Adrenal gland (tissue), 5 donors: Measurements from ENCODE around the gene NT5DC3.

Experiments used
- CTCF ChIP-seq, 6 experiments: fragments of 450-650 bp in 4 of 6; fragments of 200-600 bp in 2 of 6; sonication (generic) in 1 of 6; IDR thresholded peaks; 1 replicate in 5 of 6; 2 replicates in 1 of 6; pipeline versions ENCODE4 v1.5.1 to v1.8.0; 2016 to 2021; ENCODE audit warnings: antibody characterized with exemption in 6 of 6, mild to moderate bottlenecking in 2 of 6, moderate library complexity in 1 of 6
- POLR2A ChIP-seq, 2 donors: fragments of 450-650 bp; IDR thresholded peaks; one replicate each; pipeline ENCODE4 v1.6.1; 2017; ENCODE audit warnings: antibody characterized with exemption in 2 of 2, mild to moderate bottlenecking in 2 of 2, moderate library complexity in 1 of 2
- donor health status: DM: no; HTN: no; CAD: no.

DNA sequence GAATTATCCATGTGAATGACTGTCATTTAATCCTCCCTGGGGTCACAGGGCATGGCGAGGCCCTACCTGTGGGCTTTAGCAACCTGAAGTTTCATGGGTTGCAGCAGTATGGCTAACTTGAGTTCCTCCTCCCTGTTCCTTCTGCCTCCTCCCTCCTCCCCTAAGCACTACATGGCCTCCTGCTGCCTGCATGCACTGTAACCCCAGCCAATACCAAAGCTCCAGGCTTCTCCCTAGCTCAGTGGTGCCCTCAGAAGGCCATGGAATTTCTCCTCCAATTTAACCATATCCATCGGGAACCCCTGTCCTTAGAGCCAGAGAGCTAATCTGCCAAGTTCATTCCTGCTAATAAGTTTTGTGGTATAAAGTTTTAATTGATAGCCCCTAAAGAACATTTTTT is 95.1 kb downstream of the NT5DC3 start:
- TF ChIP-seq CTCF (IDR thresholded peaks at IDR 0.05) (no peak), POLR2A (IDR thresholded peaks at IDR 0.05) (no peak)
